ENCODE data around the gene ARAP3. TPM values are rescaled to one million over a fixed set of nuclear protein-coding genes. Genes with fewer than 3 reads are reported as not detected.

ARAP3 gene
- total RNA-seq, 1 donor from 2014 or later = 6.2 TPM

DNA sequence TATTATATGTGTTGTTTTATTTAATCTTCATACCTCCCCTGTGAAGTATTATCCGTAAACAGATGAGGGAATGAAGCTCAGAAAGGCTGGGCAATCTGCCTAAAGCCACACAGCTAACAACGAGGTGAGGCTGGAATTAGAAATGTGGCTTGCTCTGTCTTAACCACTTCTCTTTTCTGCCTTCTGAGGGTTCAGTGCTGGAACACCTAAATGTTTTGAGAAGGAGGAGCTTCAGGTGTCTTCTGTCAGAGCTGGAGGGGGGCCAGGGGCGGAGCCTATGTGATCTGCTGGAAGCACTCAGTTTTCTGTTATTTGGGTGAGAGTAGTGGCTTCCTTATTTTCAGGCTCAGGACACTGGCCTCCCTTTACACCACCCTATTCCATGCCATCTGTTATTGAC lies 35.0 kb upstream of the ARAP3 start:
- Mint-ChIP-seq H3K4me1 (ENCODE audit: low read depth) (peaks cover 5% of the 10 kb centered on the region), H3K9me3 (ENCODE audit: low read depth) (no peaks in the 10 kb centered on the region), H3K27me3 (peaks cover 16% of the 10 kb centered on the region), H3K27ac (no peak overlapping the region), H3K4me3 (ENCODE audit: low read depth) (no peak overlapping the region), H3K36me3 (ENCODE audit: insufficient read depth) (no peaks in the 10 kb centered on the region)
- TF ChIP-seq, protein P1, sequence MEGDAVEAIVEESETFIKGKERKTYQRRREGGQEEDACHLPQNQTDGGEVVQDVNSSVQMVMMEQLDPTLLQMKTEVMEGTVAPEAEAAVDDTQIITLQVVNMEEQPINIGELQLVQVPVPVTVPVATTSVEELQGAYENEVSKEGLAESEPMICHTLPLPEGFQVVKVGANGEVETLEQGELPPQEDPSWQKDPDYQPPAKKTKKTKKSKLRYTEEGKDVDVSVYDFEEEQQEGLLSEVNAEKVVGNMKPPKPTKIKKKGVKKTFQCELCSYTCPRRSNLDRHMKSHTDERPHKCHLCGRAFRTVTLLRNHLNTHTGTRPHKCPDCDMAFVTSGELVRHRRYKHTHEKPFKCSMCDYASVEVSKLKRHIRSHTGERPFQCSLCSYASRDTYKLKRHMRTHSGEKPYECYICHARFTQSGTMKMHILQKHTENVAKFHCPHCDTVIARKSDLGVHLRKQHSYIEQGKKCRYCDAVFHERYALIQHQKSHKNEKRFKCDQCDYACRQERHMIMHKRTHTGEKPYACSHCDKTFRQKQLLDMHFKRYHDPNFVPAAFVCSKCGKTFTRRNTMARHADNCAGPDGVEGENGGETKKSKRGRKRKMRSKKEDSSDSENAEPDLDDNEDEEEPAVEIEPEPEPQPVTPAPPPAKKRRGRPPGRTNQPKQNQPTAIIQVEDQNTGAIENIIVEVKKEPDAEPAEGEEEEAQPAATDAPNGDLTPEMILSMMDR (IDR thresholded peaks at IDR 0.05; ENCODE audit: unreplicated experiment) = no peak
- no peak for DNase-seq (ENCODE audit: low spot score, unreplicated experiment)

DNA sequence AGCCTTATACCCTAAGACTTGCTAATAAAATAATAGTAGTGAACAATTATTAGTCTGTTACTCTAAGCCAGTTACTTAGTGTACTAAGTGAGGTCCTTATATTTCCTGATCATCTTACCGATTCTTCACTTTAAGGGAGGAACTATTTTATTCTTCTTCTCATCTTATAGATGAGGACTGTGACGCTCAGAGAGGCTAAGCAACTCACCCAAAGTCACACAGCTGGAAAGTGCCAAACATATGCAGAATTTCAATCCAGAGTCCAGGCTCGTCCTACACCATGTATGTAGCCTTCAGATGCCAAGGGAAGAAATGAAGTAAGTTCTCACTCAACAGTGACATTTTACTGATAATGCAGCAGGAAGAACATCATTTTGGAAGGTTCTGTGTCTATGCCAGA lies 34.4 kb upstream of the ARAP3 start:
- H3K9me3 Mint-ChIP-seq (ENCODE audit: low read depth) = no peaks in the 10 kb centered on the region
- H3K27me3 Mint-ChIP-seq = peaks cover 18% of the 10 kb centered on the region
- H3K4me3 Mint-ChIP-seq (ENCODE audit: low read depth) = no peak overlapping the region
- TF ChIP-seq, protein P1 (IDR thresholded peaks at IDR 0.05; ENCODE audit: unreplicated experiment) = no peak
- no peak overlapping the region for H3K27ac Mint-ChIP-seq
- H3K36me3 Mint-ChIP-seq (ENCODE audit: insufficient read depth) = no peaks in the 10 kb centered on the region
- no peak for DNase-seq (ENCODE audit: low spot score, unreplicated experiment)
- H3K4me1 Mint-ChIP-seq (ENCODE audit: low read depth) = peaks cover 5% of the 10 kb centered on the region

DNA sequence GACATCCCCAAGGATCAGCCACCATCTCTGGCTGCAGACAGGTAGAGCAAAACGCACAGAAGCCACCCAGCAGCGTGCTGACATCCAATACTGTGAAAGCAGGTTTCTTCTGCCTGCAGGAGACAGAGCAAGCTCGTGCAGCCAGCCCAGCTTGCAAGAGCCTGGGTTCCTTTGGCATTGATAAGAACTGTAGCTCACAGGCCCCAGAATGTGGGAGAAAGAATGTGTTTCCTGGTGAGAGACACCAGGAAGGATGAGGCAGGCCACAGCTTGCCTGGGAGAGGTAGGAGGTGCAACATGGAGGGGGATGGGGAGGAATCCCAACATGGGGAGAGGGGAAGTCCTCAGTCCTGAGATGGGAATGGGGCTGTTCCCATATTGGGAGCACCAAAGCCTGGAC lies 34.0 kb upstream of the ARAP3 start:
- no peak overlapping the region for H3K27ac Mint-ChIP-seq
- H3K4me3 Mint-ChIP-seq (ENCODE audit: low read depth) = no peak overlapping the region
- H3K4me1 Mint-ChIP-seq (ENCODE audit: low read depth) = peaks cover 5% of the 10 kb centered on the region
- TF ChIP-seq, protein P1 (IDR thresholded peaks at IDR 0.05; ENCODE audit: unreplicated experiment) = no peak
- H3K9me3 Mint-ChIP-seq (ENCODE audit: low read depth) = no peaks in the 10 kb centered on the region
- H3K36me3 Mint-ChIP-seq (ENCODE audit: insufficient read depth) = no peaks in the 10 kb centered on the region
- peaks cover 19% of the 10 kb centered on the region for H3K27me3 Mint-ChIP-seq
- no peak for DNase-seq (ENCODE audit: low spot score, unreplicated experiment)

DNA sequence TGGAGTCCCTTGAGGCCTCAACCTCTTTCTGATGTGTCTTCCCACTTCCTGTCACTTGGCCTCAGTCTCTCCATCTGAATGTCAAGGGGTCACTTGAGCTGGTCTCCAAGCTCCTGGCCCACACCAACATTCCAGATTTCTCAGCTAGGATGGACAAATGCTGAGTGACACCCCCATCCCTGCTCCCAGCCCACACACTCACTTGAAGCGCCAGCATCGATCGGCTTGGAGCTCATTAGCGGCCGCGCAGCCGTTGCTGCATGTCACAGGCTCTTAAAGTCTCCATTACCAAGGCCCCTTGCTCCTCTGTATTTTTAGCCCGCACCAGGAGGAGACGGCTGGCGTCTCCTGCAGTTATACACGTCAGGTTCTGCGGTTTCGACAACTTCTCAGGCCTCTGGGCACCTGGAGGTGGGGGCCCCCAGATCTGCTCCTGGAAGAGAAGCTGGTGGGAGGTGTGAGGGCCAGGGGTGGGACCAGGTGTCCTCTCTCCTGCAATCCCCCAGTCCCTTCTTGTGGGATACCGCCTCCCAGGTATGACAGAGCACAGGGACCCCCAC lies 33.4 kb upstream of the ARAP3 start:
- H3K27ac Mint-ChIP-seq = no peak overlapping the region
- H3K4me1 Mint-ChIP-seq (ENCODE audit: low read depth) = peaks cover 5% of the 10 kb centered on the region
- H3K9me3 Mint-ChIP-seq (ENCODE audit: low read depth) = no peaks in the 10 kb centered on the region
- H3K4me3 Mint-ChIP-seq (ENCODE audit: low read depth) = no peak overlapping the region
- TF ChIP-seq, protein P1 (IDR thresholded peaks at IDR 0.05; ENCODE audit: unreplicated experiment) = no peak
- H3K27me3 Mint-ChIP-seq = peaks cover 23% of the 10 kb centered on the region
- DNase-seq (ENCODE audit: low spot score, unreplicated experiment) = no peak
- no peaks in the 10 kb centered on the region for H3K36me3 Mint-ChIP-seq (ENCODE audit: insufficient read depth)

DNA sequence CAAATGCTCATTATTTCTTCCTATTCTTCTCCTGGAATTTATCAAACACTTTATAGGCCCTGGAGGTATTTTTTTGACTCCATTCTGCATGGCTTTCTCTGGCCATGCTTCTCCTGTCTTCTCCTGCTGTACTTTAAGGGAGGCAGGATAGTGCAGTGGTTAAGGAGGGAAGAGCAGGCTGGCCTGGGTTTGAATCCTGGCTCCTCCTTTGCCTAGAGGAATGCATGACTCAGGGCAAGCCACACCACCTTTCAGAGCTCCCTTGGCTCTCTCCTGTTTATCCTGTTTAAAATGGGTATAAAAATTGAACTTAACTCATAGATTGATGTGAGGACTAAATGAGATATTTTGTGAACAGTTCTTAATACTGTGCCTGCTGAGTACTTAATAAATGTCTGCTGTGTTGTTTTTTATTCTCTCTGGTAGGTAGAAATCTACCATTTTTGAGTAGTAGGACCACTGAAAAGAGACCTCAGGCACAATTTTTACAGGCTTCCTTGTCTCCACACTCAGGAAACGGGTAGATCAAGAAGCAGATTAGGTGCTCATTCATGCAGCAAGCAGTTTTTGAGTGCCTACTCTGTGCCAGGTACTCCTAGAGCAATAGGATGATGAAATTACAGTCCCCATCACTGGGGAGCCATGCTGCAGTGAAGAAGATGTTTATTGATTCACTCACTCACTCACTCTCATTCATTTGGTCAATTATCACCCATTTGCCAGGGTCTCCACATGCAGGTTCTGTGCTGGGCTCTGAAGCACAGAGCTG lies 32.7 kb upstream of the ARAP3 start:
- peaks cover 20% of the 10 kb centered on the region for H3K27me3 Mint-ChIP-seq
- H3K9me3 Mint-ChIP-seq (ENCODE audit: low read depth) = no peaks in the 10 kb centered on the region
- H3K36me3 Mint-ChIP-seq (ENCODE audit: insufficient read depth) = no peaks in the 10 kb centered on the region
- DNase-seq (ENCODE audit: low spot score, unreplicated experiment) = no peak
- H3K27ac Mint-ChIP-seq = no peak overlapping the region
- TF ChIP-seq, protein P1 (IDR thresholded peaks at IDR 0.05; ENCODE audit: unreplicated experiment) = no peak
- no peak overlapping the region for H3K4me3 Mint-ChIP-seq (ENCODE audit: low read depth)
- H3K4me1 Mint-ChIP-seq (ENCODE audit: low read depth) = peaks cover 5% of the 10 kb centered on the region

Data from progenitor cell of endocrine pancreas (in vitro differentiated cells).